GM12878 (cell line): ENCODE measurements around the gene CTSD. TPM values are rescaled to one million over a fixed set of nuclear protein-coding genes. Genes with fewer than 3 reads are reported as not detected.

Source experiments
- CHD1 ChIP-seq: IDR thresholded peaks from 2 replicates; pipeline ENCODE4 v1.6.1; 2012; ENCODE audit warnings: low read depth, low read length, improper control_type of control experiment
- E4F1 ChIP-seq: fragments of 450-650 bp; IDR thresholded peaks from 2 replicates; pipeline ENCODE4 v1.6.1; 2018; ENCODE audit warnings: borderline replicate concordance, mild to moderate bottlenecking; ENCODE audit not compliant: partially characterized antibody
- EED ChIP-seq: sonication (generic); IDR thresholded peaks from 2 replicates; pipeline ENCODE4 v1.6.1; 2016; ENCODE audit warnings: antibody characterized with exemption, low read depth
- PBX3 ChIP-seq: IDR thresholded peaks from 2 replicates; pipeline ENCODE4 v1.6.1; 2011; ENCODE audit warnings: mild to moderate bottlenecking, low read depth, low read length, moderate library complexity; ENCODE audit not compliant: insufficient replicate concordance
- STAT3 ChIP-seq: IDR thresholded peaks from 2 replicates; pipeline ENCODE4 v1.6.1; 2011; ENCODE audit warnings: low read depth, low read length, improper control_type of control experiment
- ZNF217 ChIP-seq: fragments of 450-650 bp; IDR thresholded peaks from 2 replicates; pipeline ENCODE4 v1.6.1; 2017; ENCODE audit warnings: antibody characterized with exemption, mild to moderate bottlenecking
- polyA plus RNA-seq, 11 experiments: library from polyadenylated mRNA; depleted of rRNA in 4 of 11; unstranded in 6 of 11; stranded (reverse) in 5 of 11; fragments of >200 nt; fragmentation: Nextera tagmentation in 4 of 11; fragmentation: Illumina TruSeq in 1 of 11; extraction: Ambion mirVana in 4 of 11; extraction: Trizol in 1 of 11; gene quantifications; 1 replicate in 1 of 11; 2 replicates in 10 of 11; pipeline versions ENCODE4 v1.2.1 to v1.2.3, GENCODE V29; 2011 to 2016; ENCODE audit warnings: inconsistent platforms in 2 of 11, missing spikeins in 2 of 11, low read depth in 1 of 11
- total RNA-seq, 4 experiments: library from RNA; depleted of rRNA in 3 of 4; stranded (reverse); fragments of >200 nt in 3 of 4; fragmentation: Illumina TruSeq in 1 of 4; extraction: Trizol in 1 of 4; gene quantifications; 2 replicates each; pipeline versions ENCODE4 v1.2.1 to v1.2.3, GENCODE V29; 2013 to 2021
- TF ChIP-seq, protein P1 (sequence below), 3 experiments: IDR thresholded peaks in 2 of 3; conservative IDR thresholded peaks in 1 of 3; 2 replicates each; pipeline ENCODE4 v1.5.1; 2011; ENCODE audit warnings: low read depth in 3 of 3, low read length in 3 of 3, mild to moderate bottlenecking in 3 of 3, control low read depth in 2 of 3, moderate library complexity in 2 of 3, inconsistent platforms in 1 of 3, mixed read lengths in 1 of 3; ENCODE audit not compliant: control insufficient read depth in 2 of 3, insufficient read depth in 1 of 3; ENCODE audit errors: extremely low read depth in 1 of 3
- TF ChIP-seq, protein P2 (sequence below): fragments of 450-650 bp; IDR thresholded peaks from 2 replicates; pipeline ENCODE4 v1.6.1; 2017; ENCODE audit warnings: mild to moderate bottlenecking, moderate library complexity

Gene CTSD
- total and polyA plus RNA-seq, 10 of the 15 experiments (the other 5 are each of a cell fraction or from before 2014, with no cell fraction given): 0.42 to 54.6 (median 25.0) TPM

DNA sequence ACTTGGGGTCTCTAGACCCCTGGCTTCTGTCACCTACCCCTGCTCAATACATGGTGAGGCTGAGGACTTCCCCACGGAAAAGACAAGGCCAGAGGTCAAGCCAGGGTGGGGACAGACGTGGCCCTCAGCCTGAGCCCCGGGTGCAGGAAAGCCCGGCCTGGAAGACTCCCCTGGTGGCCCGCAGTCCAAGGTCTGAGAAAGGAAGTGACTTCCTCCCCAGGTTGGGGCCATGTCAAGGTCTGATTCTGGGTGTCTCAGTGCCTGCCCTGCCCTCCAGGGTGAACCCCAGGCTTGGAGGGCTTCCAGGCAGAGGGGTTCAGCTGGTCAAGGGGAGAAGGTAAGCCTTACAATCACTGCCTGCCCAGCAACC lies 3.9 kb downstream of the CTSD start (continued):
- TF ChIP-seq E4F1 (no peak), CHD1 (no peak), PBX3 (no peak), STAT3 (no peak), EED (no peak), ZNF217 (no peak)
- TF ChIP-seq, protein P1, sequence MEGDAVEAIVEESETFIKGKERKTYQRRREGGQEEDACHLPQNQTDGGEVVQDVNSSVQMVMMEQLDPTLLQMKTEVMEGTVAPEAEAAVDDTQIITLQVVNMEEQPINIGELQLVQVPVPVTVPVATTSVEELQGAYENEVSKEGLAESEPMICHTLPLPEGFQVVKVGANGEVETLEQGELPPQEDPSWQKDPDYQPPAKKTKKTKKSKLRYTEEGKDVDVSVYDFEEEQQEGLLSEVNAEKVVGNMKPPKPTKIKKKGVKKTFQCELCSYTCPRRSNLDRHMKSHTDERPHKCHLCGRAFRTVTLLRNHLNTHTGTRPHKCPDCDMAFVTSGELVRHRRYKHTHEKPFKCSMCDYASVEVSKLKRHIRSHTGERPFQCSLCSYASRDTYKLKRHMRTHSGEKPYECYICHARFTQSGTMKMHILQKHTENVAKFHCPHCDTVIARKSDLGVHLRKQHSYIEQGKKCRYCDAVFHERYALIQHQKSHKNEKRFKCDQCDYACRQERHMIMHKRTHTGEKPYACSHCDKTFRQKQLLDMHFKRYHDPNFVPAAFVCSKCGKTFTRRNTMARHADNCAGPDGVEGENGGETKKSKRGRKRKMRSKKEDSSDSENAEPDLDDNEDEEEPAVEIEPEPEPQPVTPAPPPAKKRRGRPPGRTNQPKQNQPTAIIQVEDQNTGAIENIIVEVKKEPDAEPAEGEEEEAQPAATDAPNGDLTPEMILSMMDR (IDR thresholded peaks at IDR 0.05 in 2 of 3, conservative IDR thresholded peaks at IDR 0.05 in 1 of 3; ENCODE audit: control insufficient read depth in 2 of 3, extremely low read depth in 1 of 3, insufficient read depth in 1 of 3, low read depth in 3 of 3, low read length in 3 of 3): no peak
- TF ChIP-seq, protein P2, sequence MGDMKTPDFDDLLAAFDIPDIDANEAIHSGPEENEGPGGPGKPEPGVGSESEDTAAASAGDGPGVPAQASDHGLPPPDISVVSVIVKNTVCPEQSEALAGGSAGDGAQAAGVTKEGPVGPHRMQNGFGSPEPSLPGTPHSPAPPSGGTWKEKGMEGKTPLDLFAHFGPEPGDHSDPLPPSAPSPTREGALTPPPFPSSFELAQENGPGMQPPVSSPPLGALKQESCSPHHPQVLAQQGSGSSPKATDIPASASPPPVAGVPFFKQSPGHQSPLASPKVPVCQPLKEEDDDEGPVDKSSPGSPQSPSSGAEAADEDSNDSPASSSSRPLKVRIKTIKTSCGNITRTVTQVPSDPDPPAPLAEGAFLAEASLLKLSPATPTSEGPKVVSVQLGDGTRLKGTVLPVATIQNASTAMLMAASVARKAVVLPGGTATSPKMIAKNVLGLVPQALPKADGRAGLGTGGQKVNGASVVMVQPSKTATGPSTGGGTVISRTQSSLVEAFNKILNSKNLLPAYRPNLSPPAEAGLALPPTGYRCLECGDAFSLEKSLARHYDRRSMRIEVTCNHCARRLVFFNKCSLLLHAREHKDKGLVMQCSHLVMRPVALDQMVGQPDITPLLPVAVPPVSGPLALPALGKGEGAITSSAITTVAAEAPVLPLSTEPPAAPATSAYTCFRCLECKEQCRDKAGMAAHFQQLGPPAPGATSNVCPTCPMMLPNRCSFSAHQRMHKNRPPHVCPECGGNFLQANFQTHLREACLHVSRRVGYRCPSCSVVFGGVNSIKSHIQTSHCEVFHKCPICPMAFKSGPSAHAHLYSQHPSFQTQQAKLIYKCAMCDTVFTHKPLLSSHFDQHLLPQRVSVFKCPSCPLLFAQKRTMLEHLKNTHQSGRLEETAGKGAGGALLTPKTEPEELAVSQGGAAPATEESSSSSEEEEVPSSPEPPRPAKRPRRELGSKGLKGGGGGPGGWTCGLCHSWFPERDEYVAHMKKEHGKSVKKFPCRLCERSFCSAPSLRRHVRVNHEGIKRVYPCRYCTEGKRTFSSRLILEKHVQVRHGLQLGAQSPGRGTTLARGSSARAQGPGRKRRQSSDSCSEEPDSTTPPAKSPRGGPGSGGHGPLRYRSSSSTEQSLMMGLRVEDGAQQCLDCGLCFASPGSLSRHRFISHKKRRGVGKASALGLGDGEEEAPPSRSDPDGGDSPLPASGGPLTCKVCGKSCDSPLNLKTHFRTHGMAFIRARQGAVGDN: no peak
